SK-N-SH treated with all-trans-retinoic acid at 6 μM for 48 hours (cell line): ENCODE results near the gene ERI3.

Source experiments
- ATAC-seq: fragments of 200-7000 bp; cut with Tn5 transposase; 3 replicates; pipeline ENCODE4 v1.9.1; 2020; ENCODE audit warnings: mild to moderate bottlenecking, moderate library complexity
- ARNTL ChIP-seq: fragments of 450-650 bp; formaldehyde crosslinking; IDR thresholded peaks from 2 replicates; pipeline ENCODE4 v1.5.0; 2020; ENCODE audit warnings: low read depth, mild to moderate bottlenecking, moderate library complexity, borderline replicate concordance
- BACH2 ChIP-seq: fragments of 250-450 bp; sonication (Bioruptor Pico); IDR thresholded peaks from 2 replicates; pipeline ENCODE4 v1.9.0; 2021; ENCODE audit warnings: mild to moderate bottlenecking, borderline replicate concordance
- CREB5 ChIP-seq: fragments of 250-450 bp; sonication (Bioruptor Pico); IDR thresholded peaks from 2 replicates; pipeline ENCODE4 v1.5.1; 2020; ENCODE audit warnings: low read depth, mild to moderate bottlenecking, moderate library complexity
- CSDC2 ChIP-seq: fragments of 250-450 bp; sonication (Bioruptor Pico); IDR thresholded peaks from 2 replicates; pipeline ENCODE4 v1.5.0; 2020; ENCODE audit warnings: mild to moderate bottlenecking, moderate library complexity
- CSRNP3 ChIP-seq: fragments of 250-450 bp; sonication (Bioruptor Pico); IDR thresholded peaks from 2 replicates; pipeline ENCODE4 v1.5.1; 2021; ENCODE audit warnings: mild to moderate bottlenecking, moderate library complexity
- GLIS3 ChIP-seq: fragments of 250-450 bp; sonication (Bioruptor Pico); IDR thresholded peaks from 2 replicates; pipeline ENCODE4 v1.5.0; 2020; ENCODE audit warnings: mild to moderate bottlenecking, moderate library complexity
- OSR1 ChIP-seq: fragments of 250-450 bp; sonication (Bioruptor Pico); IDR thresholded peaks from 2 replicates; pipeline ENCODE4 v1.8.0; 2022; ENCODE audit warnings: moderate library complexity, mild to moderate bottlenecking, inconsistent platforms
- POU6F1 ChIP-seq: fragments of 250-450 bp; sonication (Bioruptor Pico); IDR thresholded peaks from 2 replicates; pipeline ENCODE4 v1.8.0; 2021; ENCODE audit warnings: low read depth, mild to moderate bottlenecking, moderate library complexity, borderline replicate concordance
- PPARA ChIP-seq: fragments of 250-450 bp; sonication (Bioruptor Pico); IDR thresholded peaks from 2 replicates; pipeline ENCODE4 v1.5.0; 2020; ENCODE audit warnings: mild to moderate bottlenecking, borderline replicate concordance
- RARB ChIP-seq: fragments of 250-450 bp; sonication (Bioruptor Pico); IDR thresholded peaks from 2 replicates; pipeline ENCODE4 v1.8.0; 2021; ENCODE audit warnings: mild to moderate bottlenecking, moderate library complexity
- SNAI2 ChIP-seq: fragments of 250-450 bp; sonication (Bioruptor Pico); IDR thresholded peaks from 2 replicates; pipeline ENCODE4 v1.5.0; 2020; ENCODE audit warnings: mild to moderate bottlenecking, moderate library complexity
- TOX ChIP-seq: fragments of 250-450 bp; sonication (Bioruptor Pico); IDR thresholded peaks from 2 replicates; pipeline ENCODE4 v1.8.0; 2021; ENCODE audit warnings: mild to moderate bottlenecking, moderate library complexity, borderline replicate concordance
- TSHZ2 ChIP-seq: fragments of 250-450 bp; sonication (Bioruptor Pico); IDR thresholded peaks from 2 replicates; pipeline ENCODE4 v1.5.0; 2020; ENCODE audit warnings: mild to moderate bottlenecking, moderate library complexity
- ZC3H10 ChIP-seq: fragments of 250-450 bp; sonication (Bioruptor Pico); IDR thresholded peaks from 2 replicates; pipeline ENCODE4 v1.5.1; 2021; ENCODE audit warnings: mild to moderate bottlenecking, moderate library complexity
- ZFP30 ChIP-seq: fragments of 450-650 bp; formaldehyde crosslinking; IDR thresholded peaks from 2 replicates; pipeline ENCODE4 v1.5.0; 2022; ENCODE audit warnings: mild to moderate bottlenecking, moderate library complexity
- ZNF565 ChIP-seq: fragments of 450-650 bp; formaldehyde crosslinking; conservative IDR thresholded peaks from 2 replicates; pipeline ENCODE4 v1.5.0; 2020; ENCODE audit warnings: low read depth, mild to moderate bottlenecking, moderate library complexity
- ZNF70 ChIP-seq: fragments of 450-650 bp; formaldehyde crosslinking; IDR thresholded peaks from 2 replicates; pipeline ENCODE4 v1.5.0; 2020; ENCODE audit warnings: mild to moderate bottlenecking, moderate library complexity

Gene ERI3

GRCh38 chr1:44359234-44359935 lies 4.3 kb upstream of the ERI3 start:
- TF ChIP-seq SNAI2 (no peak), TOX (CRISPR knock-in tag) (no peak), TSHZ2 (CRISPR knock-in tag) (no peak), POU6F1 (CRISPR knock-in tag) (no peak), BACH2 (CRISPR knock-in tag) (no peak), OSR1 (no peak), RARB (CRISPR knock-in tag) (no peak), ZFP30 (CRISPR knock-in tag) (no peak), ZNF565 (CRISPR knock-in tag) (no peak), CREB5 (CRISPR knock-in tag) (no peak), ARNTL (CRISPR knock-in tag) (no peak), CSRNP3 (CRISPR knock-in tag) (no peak), CSDC2 (CRISPR knock-in tag) (no peak), GLIS3 (no peak), ZNF70 (no peak), ZC3H10 (CRISPR knock-in tag) (no peak)
- ATAC-seq, result no peak

- TF ChIP-seq BACH2 (CRISPR knock-in tag), result no peak
- TF ChIP-seq CSDC2 (CRISPR knock-in tag), result no peak
- no peak for TF ChIP-seq CSRNP3 (CRISPR knock-in tag)
- no peak for TF ChIP-seq TSHZ2 (CRISPR knock-in tag)
- TF ChIP-seq ZNF565 (CRISPR knock-in tag), result no peak
- TF ChIP-seq ZC3H10 (CRISPR knock-in tag), result no peak
- no peak for TF ChIP-seq PPARA (CRISPR knock-in tag)
Observed at GRCh38 chr1:44357710-44358109, 2.7 kb upstream of the ERI3 start.

More at GRCh38 chr1:44357710-44358109, 2.7 kb upstream of the ERI3 start:
- no peak for ATAC-seq
